BJ (cell line): ENCODE measurements around the gene ITGAD. TPM values are rescaled to one million over a fixed set of nuclear protein-coding genes. Genes with fewer than 3 reads are reported as not detected.

Experiments used
- CTCF ChIA-PET: fragments of 350-600 bp; formaldehyde crosslinking; extraction: SDS; loops from one replicate; lab custom pipeline; 2021; ENCODE audit warnings: antibody characterized with exemption, inconsistent platforms; lab: Yijun Ruan, JAX
- POLR2A ChIA-PET: fragments of 300-600 bp; sonication (Branson Sonifier 250); formaldehyde crosslinking; extraction: SDS; loops from one replicate; lab custom pipeline; 2021; ENCODE audit warnings: antibody characterized with exemption; lab: Charles Lee
- DNase-seq: peaks from one replicate; pipeline ENCODE4 v3.0.0-alpha.2; 2011; ENCODE audit warnings: low read depth
- H3K27me3 ChIP-seq: 2 replicates; pipeline ENCODE4 v1.6.0; 2011; ENCODE audit warnings: low read length; ENCODE audit not compliant: control insufficient read depth, insufficient read depth
- H3K36me3 ChIP-seq: 2 replicates; pipeline ENCODE4 v1.5.1; 2011; ENCODE audit warnings: low read length; ENCODE audit not compliant: control insufficient read depth, insufficient read depth
- H3K4me3 ChIP-seq: 2 replicates; pipeline ENCODE4 v1.5.1; 2011; ENCODE audit warnings: low read depth, mild to moderate bottlenecking, control low read depth, low read length
- polyA plus RNA-seq: library from polyadenylated mRNA; depleted of rRNA; stranded (reverse); fragments of >200 nt; gene quantifications from 2 replicates; pipeline ENCODE4 v1.2.3, GENCODE V29; 2011
- TF ChIP-seq, protein P1 (sequence below): IDR thresholded peaks from 2 replicates; pipeline ENCODE4 v1.5.1; 2011; ENCODE audit warnings: low read depth, mild to moderate bottlenecking, control low read depth, inconsistent platforms, low read length, moderate library complexity; ENCODE audit not compliant: insufficient read depth

The ITGAD gene
- polyA plus RNA-seq, 1 experiment, result not detected

DNA sequence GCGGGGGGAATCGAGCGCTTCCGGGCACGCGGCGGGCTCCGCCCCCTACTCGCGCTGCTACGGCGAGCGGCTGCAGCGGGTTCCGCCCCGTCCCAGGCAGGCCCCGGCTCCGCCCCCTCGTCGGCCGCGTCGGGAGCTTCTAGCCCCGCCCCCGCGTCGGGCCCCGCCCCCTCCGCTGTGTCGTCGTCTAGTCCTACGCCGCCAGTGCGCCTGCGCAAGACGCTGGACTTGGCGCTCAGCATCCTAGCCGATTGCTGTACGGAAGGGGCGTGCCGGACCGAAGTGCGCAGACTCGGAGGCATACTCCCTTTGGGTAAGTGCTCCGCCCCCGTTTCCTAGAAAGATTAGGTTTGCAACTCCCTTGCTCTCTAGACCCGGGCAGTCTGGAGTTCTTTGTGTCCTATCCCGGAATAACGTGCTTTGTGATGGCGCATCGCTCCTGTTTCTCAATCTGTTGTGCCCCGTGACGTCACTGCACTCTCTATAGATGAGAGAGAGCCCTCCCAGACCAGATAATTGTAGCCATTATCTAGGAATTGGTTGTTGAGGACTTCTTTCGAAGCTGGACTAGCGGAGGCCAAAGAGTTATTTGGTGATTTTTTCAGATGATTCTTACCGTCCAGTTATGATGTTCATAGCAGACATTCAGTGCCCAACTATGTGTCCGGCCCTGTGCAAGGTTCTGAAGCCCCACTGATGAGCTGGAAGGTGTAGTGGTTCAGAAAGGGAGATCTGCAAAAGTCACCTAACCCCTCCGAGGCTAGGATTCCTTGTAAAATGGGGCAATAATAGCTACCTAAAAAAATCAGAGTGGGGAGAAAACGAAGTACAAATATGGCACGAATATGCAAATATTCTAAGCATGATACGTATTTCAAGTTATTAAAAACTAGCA lies 66.8 kb downstream of the ITGAD start:
- Histone ChIP-seq H3K27me3 (no peaks in the 10 kb centered on the region), H3K4me3 (peak overlapping the region; percentile 71), H3K36me3 (peaks cover 16% of the 10 kb centered on the region)
- ChIA-PET POLR2A (interaction anchor here (0.6 to 2.3 kb wide), 7 partner anchors 8 to 532 kb away, joined by 3 to 8 read pairs (median 5); partner anchors contain the start of genes FUS, SLC5A2 and TGFB1I1), CTCF (interaction anchor here (0.5 to 5.2 kb wide), 25 partner anchors 8 to 919 kb away, joined by 3 to 52 read pairs (median 4); partner anchors contain the start of genes HSD3B7, SLC5A2, TGFB1I1 and ZNF843)
- TF ChIP-seq, protein P1, sequence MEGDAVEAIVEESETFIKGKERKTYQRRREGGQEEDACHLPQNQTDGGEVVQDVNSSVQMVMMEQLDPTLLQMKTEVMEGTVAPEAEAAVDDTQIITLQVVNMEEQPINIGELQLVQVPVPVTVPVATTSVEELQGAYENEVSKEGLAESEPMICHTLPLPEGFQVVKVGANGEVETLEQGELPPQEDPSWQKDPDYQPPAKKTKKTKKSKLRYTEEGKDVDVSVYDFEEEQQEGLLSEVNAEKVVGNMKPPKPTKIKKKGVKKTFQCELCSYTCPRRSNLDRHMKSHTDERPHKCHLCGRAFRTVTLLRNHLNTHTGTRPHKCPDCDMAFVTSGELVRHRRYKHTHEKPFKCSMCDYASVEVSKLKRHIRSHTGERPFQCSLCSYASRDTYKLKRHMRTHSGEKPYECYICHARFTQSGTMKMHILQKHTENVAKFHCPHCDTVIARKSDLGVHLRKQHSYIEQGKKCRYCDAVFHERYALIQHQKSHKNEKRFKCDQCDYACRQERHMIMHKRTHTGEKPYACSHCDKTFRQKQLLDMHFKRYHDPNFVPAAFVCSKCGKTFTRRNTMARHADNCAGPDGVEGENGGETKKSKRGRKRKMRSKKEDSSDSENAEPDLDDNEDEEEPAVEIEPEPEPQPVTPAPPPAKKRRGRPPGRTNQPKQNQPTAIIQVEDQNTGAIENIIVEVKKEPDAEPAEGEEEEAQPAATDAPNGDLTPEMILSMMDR, result no peak
- DNase-seq, result peak; percentile 96

DNA sequence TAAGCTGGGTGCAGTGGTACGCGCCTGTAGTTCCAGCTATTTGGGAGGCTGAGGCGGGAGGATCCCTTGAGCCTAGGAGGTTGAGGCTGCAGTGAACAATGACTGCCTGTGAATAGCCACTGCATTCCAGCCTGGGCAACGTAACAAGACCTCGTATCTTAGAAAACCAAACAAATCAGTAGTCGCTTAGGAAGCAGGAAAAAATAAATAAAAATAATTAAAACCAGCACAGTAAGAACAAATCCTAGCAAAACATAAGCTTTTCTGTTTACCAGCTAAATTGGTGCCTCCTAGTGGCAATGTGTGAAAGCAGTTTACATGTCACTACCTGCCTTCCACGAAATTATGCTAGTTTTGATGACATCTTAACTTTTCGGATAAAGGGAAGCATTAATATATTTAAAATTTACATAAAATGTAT lies 67.5 kb downstream of the ITGAD start:
- peaks cover 19% of the 10 kb centered on the region for H3K36me3 ChIP-seq
- TF ChIP-seq, protein P1, result peak; percentile 75
- H3K4me3 ChIP-seq, result peak overlapping the region; percentile 41
- POLR2A ChIA-PET, result interaction anchor here (0.6 to 1.0 kb wide), 4 partner anchors 9 to 508 kb away, joined by 3 to 6 read pairs (median 3); partner anchors contain the start of gene TGFB1I1
- H3K27me3 ChIP-seq, result no peaks in the 10 kb centered on the region
- DNase-seq, result no peak
- CTCF ChIA-PET, result interaction anchor here (0.5 to 5.2 kb wide), 23 partner anchors 9 to 919 kb away, joined by 3 to 52 read pairs (median 4); partner anchors contain the start of genes HSD3B7, SLC5A2, TGFB1I1 and ZNF843

DNA sequence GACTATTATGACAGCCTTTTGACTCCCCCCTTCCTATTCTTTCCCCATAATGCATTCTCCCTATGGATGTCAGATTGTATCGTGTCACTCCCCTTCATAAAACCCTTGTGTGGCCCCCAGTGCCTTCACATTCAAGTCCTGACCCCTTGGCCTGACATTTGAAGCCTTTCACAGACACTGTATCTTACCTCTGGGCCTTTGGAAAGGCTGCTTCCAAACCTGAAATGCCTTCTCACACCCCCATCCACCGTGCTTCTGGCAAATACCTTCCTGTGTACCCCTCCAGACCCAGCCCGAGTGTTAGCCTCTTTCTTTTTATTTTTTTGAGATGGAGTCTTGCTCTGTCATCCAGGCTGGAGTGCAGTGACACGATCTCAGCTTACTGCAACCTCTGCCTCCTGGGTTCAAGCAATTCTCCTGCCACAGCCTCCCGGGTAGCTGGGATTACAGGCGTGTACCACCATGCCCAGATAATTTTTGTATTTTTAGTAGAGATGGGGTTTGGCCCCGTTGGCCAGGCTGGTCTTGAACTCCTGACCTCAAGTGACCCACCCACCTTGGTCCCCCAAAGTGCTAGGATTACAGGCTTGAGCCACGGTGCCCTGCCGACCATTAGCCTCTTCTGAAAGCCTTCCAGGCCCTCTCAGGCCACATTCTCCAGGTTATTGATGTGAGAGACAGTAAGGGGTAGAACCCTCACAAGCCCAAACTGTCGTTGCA lies 68.2 kb downstream of the ITGAD start:
- Histone ChIP-seq H3K4me3 (no peak overlapping the region), H3K27me3 (no peaks in the 10 kb centered on the region), H3K36me3 (peaks cover 27% of the 10 kb centered on the region)
- CTCF ChIA-PET, result interaction anchor here (0.6 to 5.2 kb wide), 17 partner anchors 9 to 616 kb away, joined by 3 to 52 read pairs (median 4); partner anchors contain the start of genes HSD3B7 and TGFB1I1
- no peak for DNase-seq
- TF ChIP-seq, protein P1, result no peak
- POLR2A ChIA-PET, result interaction anchor here (0.6 to 1.0 kb wide), 3 partner anchors 11 to 508 kb away, joined by 3 to 6 read pairs (median 3); partner anchors contain the start of gene TGFB1I1

DNA sequence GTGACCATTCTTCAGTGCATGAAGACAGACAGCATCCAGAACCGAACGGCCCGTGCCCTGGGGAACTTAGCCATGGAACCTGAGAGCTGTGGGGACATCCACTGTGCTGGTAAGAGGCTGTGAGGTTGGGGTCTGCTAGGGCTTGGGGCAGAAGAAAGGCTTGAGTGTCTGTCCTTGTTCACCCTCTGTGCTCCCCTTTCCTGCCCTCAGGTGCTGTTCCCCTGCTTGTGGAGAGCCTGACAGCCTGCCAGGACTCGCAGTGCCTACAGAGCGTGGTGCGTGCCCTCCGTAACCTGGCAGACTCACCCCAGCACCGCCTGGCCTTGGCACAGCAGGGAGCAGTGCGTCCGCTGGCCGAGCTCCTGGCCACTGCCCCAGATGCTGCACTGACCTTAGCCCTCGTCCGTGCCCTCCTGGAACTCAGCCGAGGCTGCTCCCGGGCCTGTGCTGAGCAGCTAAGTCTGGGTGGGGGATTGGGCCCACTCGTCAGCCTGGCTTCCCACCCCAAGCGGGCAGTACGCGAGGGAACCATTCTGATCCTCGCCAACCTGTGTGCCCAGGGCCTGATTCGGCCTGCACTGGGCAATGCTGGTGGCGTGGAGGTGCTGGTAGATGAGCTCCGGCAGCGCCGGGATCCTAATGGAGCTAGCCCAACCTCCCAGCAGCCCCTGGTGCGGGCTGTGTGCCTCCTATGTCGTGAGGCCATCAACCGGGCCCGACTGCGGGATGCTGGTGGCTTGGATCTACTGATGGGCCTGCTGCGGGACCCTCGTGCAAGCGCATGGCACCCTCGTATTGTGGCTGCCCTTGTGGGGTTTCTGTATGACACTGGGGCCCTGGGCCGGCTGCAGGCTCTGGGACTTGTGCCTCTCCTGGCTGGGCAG lies 69.0 kb downstream of the ITGAD start:
- TF ChIP-seq, protein P1, result no peak
- Histone ChIP-seq H3K4me3 (no peak overlapping the region), H3K36me3 (peaks cover 27% of the 10 kb centered on the region), H3K27me3 (no peaks in the 10 kb centered on the region)
- ChIA-PET POLR2A (no interaction called here), CTCF (interaction anchor here (0.9 to 5.2 kb wide), 3 partner anchors 8 to 247 kb away, joined by 3 to 52 read pairs (median 8); partner anchors contain the start of gene TGFB1I1)
- DNase-seq, result no peak
